Measurements from ENCODE around the gene NEK6.

Gene NEK6

GRCh38 chr9:124262649-124262972, 4.9 kb downstream of the NEK6 start:
- no peak for FAIRE-seq

- no peak for FAIRE-seq
Observed at GRCh38 chr9:124263213-124263612, 5.5 kb downstream of the NEK6 start.

GRCh38 chr9:124263800-124264426, 6.2 kb downstream of the NEK6 start:
- no peak for FAIRE-seq

- no peak for FAIRE-seq
Observed at GRCh38 chr9:124264823-124265233, 7.1 kb downstream of the NEK6 start.

GRCh38 chr9:124265551-124265950, 7.8 kb downstream of the NEK6 start:
- FAIRE-seq: no peak

- FAIRE-seq: no peak
Observed at GRCh38 chr9:124266139-124266825, 8.5 kb downstream of the NEK6 start.

- no peak for FAIRE-seq
Observed at GRCh38 chr9:124266826-124267201, 9.1 kb downstream of the NEK6 start.

GRCh38 chr9:124267271-124267807, 9.6 kb downstream of the NEK6 start:
- no peak for FAIRE-seq

GRCh38 chr9:124268248-124268647, 10.5 kb downstream of the NEK6 start:
- no peak for FAIRE-seq

GRCh38 chr9:124268661-124269060, 10.9 kb downstream of the NEK6 start:
- no peak for FAIRE-seq

GRCh38 chr9:124269556-124269955, 11.8 kb downstream of the NEK6 start:
- FAIRE-seq: no peak

- no peak for FAIRE-seq
Observed at GRCh38 chr9:124270504-124271335, 13.0 kb downstream of the NEK6 start.

- no peak for FAIRE-seq
Observed at GRCh38 chr9:124271660-124272059, 13.9 kb downstream of the NEK6 start.

- no peak for FAIRE-seq
Observed at GRCh38 chr9:124272118-124272517, 14.4 kb downstream of the NEK6 start.

- FAIRE-seq: no peak
Observed at GRCh38 chr9:124272979-124273378, 15.2 kb downstream of the NEK6 start.

- no peak for FAIRE-seq
Observed at GRCh38 chr9:124273427-124274160, 15.8 kb downstream of the NEK6 start.

GRCh38 chr9:124274226-124274625, 16.5 kb downstream of the NEK6 start:
- FAIRE-seq: no peak

GRCh38 chr9:124274738-124275137, 17.0 kb downstream of the NEK6 start:
- FAIRE-seq: no peak

- no peak for FAIRE-seq
Observed at GRCh38 chr9:124277420-124277819, 19.7 kb downstream of the NEK6 start.

- FAIRE-seq: no peak
Observed at GRCh38 chr9:124278054-124278540, 20.3 kb downstream of the NEK6 start.

- no peak for FAIRE-seq
Observed at GRCh38 chr9:124279531-124280175, 21.9 kb downstream of the NEK6 start.

- FAIRE-seq: no peak
Observed at GRCh38 chr9:124280176-124280691, 22.5 kb downstream of the NEK6 start.
